Common myeloid progenitor, CD34-positive (primary cell): Measurements from ENCODE around the gene CDH19. TPM values are rescaled to one million over a fixed set of nuclear protein-coding genes. Genes with fewer than 3 reads are reported as not detected.

Source experiments
- CTCF ChIA-PET: fragments of 350-600 bp; sonication (Branson Sonifier 250); formaldehyde crosslinking; loops from one replicate; lab custom pipeline; 2021; ENCODE audit warnings: antibody characterized with exemption; lab: Charles Lee
- POLR2A ChIA-PET: fragments of 350-600 bp; sonication (Branson Sonifier 250); formaldehyde crosslinking; loops from one replicate; lab custom pipeline; 2021; ENCODE audit warnings: antibody characterized with exemption; lab: Charles Lee
- DNase-seq, 3 donors: peaks; one replicate each; pipeline versions ENCODE4 v3.0.0 to v3.0.0-alpha.2; 2013
- H3K27ac ChIP-seq, 2 experiments: 1 replicate in 1 of 2; 2 replicates in 1 of 2; pipeline ENCODE4 v1.7.0; 2013; ENCODE audit warnings: inconsistent platforms in 2 of 2, low read length in 2 of 2, mild to moderate bottlenecking in 2 of 2, low read depth in 1 of 2, moderate library complexity in 1 of 2; ENCODE audit not compliant: severe bottlenecking in 2 of 2, insufficient read depth in 1 of 2, poor library complexity in 1 of 2
- H3K27me3 ChIP-seq, 5 experiments: replicated peaks in 2 of 5; 1 replicate in 3 of 5; 2 replicates in 2 of 5; pipeline versions ENCODE4 v1.6.1 to v1.7.0; 2013; ENCODE audit warnings: low read length in 4 of 5, mild to moderate bottlenecking in 2 of 5, moderate library complexity in 2 of 5, inconsistent platforms in 1 of 5; ENCODE audit not compliant: insufficient read depth in 5 of 5, control insufficient read depth in 4 of 5
- H3K36me3 ChIP-seq, 4 experiments: 1 replicate in 2 of 4; 2 replicates in 2 of 4; pipeline versions ENCODE4 v1.6.1 to v1.7.0; 2013; ENCODE audit warnings: low read length in 3 of 4, control low read depth in 1 of 4, mild to moderate bottlenecking in 1 of 4; ENCODE audit not compliant: control insufficient read depth in 4 of 4, insufficient read depth in 4 of 4
- H3K4me1 ChIP-seq, 4 experiments: 1 replicate in 3 of 4; 2 replicates in 1 of 4; pipeline versions ENCODE4 v1.6.1 to v1.7.1; 2013; ENCODE audit warnings: low read length in 3 of 4, mild to moderate bottlenecking in 3 of 4, control low read depth in 1 of 4, inconsistent platforms in 1 of 4, moderate library complexity in 1 of 4; ENCODE audit not compliant: control insufficient read depth in 4 of 4, insufficient read depth in 4 of 4; ENCODE audit errors: control extremely low read depth in 1 of 4
- H3K4me3 ChIP-seq, 7 experiments: 1 replicate in 4 of 7; 2 replicates in 3 of 7; pipeline versions ENCODE4 v1.5.1 to v1.7.0; 2013; ENCODE audit warnings: mild to moderate bottlenecking in 7 of 7, low read length in 6 of 7, moderate library complexity in 6 of 7, inconsistent platforms in 2 of 7, low read depth in 2 of 7, control low read depth in 1 of 7; ENCODE audit not compliant: insufficient read depth in 4 of 7, control insufficient read depth in 1 of 7; ENCODE audit errors: extremely low read depth in 1 of 7
- H3K9me3 ChIP-seq, 5 experiments: 1 replicate in 4 of 5; 2 replicates in 1 of 5; pipeline versions ENCODE4 v1.6.1 to v1.7.1; 2013; ENCODE audit warnings: low read length in 4 of 5, mild to moderate bottlenecking in 2 of 5, inconsistent platforms in 1 of 5, low read depth in 1 of 5, moderate library complexity in 1 of 5; ENCODE audit not compliant: control insufficient read depth in 4 of 5, insufficient read depth in 2 of 5; ENCODE audit errors: control extremely low read depth in 1 of 5
- WGBS: methylation state at CpG from one replicate; pipeline ENCODE4 v1.1.5; 2013; ENCODE audit not compliant: insufficient coverage; 5-methylcytosine and 5-hydroxymethylcytosine counted together
- polyA plus RNA-seq: library from polyadenylated mRNA; unstranded; fragments of 120-200 nt; gene quantifications from one replicate; pipeline ENCODE4 v1.2.1, GENCODE V29; 2013

Gene CDH19, protein sequence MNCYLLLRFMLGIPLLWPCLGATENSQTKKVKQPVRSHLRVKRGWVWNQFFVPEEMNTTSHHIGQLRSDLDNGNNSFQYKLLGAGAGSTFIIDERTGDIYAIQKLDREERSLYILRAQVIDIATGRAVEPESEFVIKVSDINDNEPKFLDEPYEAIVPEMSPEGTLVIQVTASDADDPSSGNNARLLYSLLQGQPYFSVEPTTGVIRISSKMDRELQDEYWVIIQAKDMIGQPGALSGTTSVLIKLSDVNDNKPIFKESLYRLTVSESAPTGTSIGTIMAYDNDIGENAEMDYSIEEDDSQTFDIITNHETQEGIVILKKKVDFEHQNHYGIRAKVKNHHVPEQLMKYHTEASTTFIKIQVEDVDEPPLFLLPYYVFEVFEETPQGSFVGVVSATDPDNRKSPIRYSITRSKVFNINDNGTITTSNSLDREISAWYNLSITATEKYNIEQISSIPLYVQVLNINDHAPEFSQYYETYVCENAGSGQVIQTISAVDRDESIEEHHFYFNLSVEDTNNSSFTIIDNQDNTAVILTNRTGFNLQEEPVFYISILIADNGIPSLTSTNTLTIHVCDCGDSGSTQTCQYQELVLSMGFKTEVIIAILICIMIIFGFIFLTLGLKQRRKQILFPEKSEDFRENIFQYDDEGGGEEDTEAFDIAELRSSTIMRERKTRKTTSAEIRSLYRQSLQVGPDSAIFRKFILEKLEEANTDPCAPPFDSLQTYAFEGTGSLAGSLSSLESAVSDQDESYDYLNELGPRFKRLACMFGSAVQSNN
- polyA plus RNA-seq: not detected

DNA sequence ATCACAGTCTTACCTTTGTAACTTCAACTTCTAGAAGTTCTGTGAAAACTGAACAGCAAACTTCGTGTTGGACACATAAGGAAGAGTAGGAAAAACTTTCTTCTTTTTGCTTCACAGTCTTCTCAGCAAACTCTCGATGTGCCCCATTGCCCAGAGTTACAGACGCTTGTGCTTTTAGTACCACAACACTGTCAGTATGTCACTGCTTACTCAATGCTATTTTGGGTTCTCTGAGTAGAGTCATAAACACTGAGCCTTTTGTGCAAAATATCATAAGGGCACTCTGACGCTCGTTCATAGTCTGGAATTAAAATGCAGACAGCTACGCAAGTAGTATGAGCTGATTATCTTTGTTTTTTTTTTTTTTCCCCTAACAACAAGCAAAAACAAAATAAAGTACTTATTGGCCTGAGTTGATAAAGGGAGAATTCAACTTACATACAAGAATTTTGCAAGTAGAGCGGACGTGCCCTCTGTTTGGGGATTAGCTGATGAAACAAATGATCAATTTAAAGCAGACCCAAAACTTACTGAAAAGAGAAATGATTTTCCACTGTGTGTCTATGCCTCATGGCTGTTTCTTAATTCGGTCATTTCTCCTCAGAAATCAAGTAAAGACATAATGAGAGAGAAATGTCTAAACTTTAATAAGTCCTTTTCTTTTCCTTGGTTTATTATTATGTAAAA lies at the start of gene CDH19:
Gene CDH19 (minus strand): TSS at position 150 of the 687 bp plus-strand sequence. CDS start 31,886 bp downstream, outside the sequence.
- WGBS: 93% methylated on average over 3 of the region's 9 CpGs
- no peak for DNase-seq
- H3K27ac ChIP-seq: no peak within 1 kb of the TSS
- no peaks in the 10 kb centered on the region for H3K9me3 ChIP-seq
- H3K36me3 ChIP-seq: no peaks in the 10 kb centered on the region
- no peaks in the 10 kb centered on the region for H3K27me3 ChIP-seq
- ChIA-PET CTCF (no interaction called here), POLR2A (no interaction called here)
- no peak within 1 kb of the TSS for H3K4me3 ChIP-seq
- no peaks in the 10 kb centered on the region for H3K4me1 ChIP-seq

DNA sequence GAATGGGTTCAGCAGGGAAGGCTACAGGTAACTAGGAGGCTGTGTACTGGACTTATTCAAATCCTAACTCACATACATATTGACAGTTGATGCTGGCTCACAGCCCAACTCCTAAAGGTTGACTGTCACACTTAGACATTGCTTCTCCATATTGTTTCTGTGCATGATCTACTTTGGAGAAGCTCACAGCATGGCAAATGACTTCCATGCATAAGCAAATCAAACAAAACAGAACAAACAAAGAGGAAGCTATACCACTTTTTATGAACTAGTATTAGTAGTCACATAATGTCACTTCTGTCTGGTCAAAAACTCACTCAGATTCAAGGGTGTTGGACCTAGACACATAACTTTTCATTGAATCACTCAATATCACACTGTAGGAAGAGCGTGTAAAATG lies 43.8 kb upstream of the CDH19 start:
- no peak for DNase-seq
- Histone ChIP-seq H3K9me3 (no peaks in the 10 kb centered on the region), H3K4me3 (no peak overlapping the region), H3K36me3 (no peaks in the 10 kb centered on the region), H3K27ac (no peak overlapping the region), H3K27me3 (no peaks in the 10 kb centered on the region), H3K4me1 (no peaks in the 10 kb centered on the region)
- no CpG with 5 or more reads among the region's 1 CpG for WGBS
- ChIA-PET CTCF (no interaction called here), POLR2A (no interaction called here)

DNA sequence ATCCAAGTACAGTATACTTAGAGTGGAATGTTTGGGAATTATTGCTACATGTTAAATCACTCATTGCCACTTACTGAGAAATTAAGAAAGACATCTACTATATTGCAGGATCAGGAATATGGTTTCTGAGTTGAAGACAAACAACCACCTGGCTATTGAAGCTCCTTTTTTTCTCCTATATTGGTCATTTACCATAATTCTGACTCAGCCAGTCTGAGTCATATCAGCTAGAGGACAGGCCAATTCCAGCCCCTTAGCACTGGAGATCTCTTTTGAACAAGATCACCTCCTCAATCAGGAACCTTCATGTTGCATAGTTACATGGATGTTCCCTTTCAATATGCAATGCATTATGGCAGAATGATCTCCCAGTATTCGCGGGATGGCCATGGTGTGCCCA lies 42.7 kb upstream of the CDH19 start:
- H3K36me3 ChIP-seq: no peaks in the 10 kb centered on the region
- H3K27ac ChIP-seq: no peak overlapping the region
- no peak overlapping the region for H3K4me3 ChIP-seq
- H3K4me1 ChIP-seq: no peaks in the 10 kb centered on the region
- CTCF ChIA-PET: interaction anchor here (1.5 kb wide), 1 partner anchor 42 kb away, joined by 3 read pairs; no protein-coding TSS in a partner anchor
- DNase-seq: no peak
- WGBS: 100% methylated on average over 2 of the region's 2 CpGs
- no peaks in the 10 kb centered on the region for H3K9me3 ChIP-seq
- POLR2A ChIA-PET: no interaction called here
- no peaks in the 10 kb centered on the region for H3K27me3 ChIP-seq

DNA sequence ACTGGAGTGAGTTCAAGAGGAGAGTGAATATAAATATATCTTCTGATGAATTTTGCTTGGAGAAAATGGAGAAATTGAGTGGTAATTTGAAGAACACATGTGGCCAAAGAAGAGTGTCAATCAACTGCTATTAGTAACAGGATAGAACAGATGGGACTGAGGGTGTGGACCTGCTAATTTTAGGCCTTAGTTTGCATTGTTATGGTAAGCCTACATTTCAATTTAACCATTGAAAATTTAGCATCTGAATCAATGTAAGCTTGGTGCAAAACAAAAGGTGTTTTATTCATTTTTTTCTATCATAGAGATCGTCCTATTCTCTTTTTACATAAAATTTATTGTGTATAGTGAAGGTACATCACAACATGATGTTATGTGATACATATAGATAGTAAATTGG lies 42.1 kb upstream of the CDH19 start:
- H3K4me1 ChIP-seq: peaks cover 0 to 3% (median 1%) of the 10 kb centered on the region in 4 experiments
- ChIA-PET CTCF (interaction anchor here (1.5 kb wide), 1 partner anchor 41 kb away, joined by 3 read pairs; no protein-coding TSS in a partner anchor), POLR2A (no interaction called here)
- DNase-seq: no peak
- H3K27ac ChIP-seq: no peak overlapping the region
- H3K4me3 ChIP-seq: no peak overlapping the region
- no CpG with 5 or more reads among the region's 1 CpG for WGBS
- H3K9me3 ChIP-seq: no peaks in the 10 kb centered on the region
- no peaks in the 10 kb centered on the region for H3K36me3 ChIP-seq
- H3K27me3 ChIP-seq: no peaks in the 10 kb centered on the region

DNA sequence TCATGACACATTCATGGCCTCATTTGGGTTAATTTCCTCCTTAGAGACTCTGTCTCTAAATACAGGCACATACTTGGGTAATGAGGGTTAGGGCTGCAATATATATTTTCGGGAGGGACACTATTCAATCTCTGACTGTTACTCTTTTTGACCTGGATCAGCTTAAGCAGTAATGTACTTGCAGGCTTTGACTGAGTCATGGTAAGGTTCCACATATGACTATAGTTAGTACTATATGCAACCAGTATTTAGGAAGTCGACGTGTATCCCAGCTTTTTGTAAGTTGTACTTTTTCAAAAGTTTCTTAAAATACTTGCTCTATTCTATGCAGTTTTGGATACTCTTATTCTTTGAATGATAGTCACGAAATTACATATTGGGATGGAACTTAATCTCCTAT lies 37.2 kb upstream of the CDH19 start:
- Histone ChIP-seq H3K4me3 (peak overlapping the region in 1 of 7 experiments; percentile 26), H3K36me3 (no peaks in the 10 kb centered on the region), H3K27me3 (no peaks in the 10 kb centered on the region), H3K27ac (peak overlapping the region in 1 of 2 experiments; percentile 25), H3K9me3 (no peaks in the 10 kb centered on the region), H3K4me1 (peaks cover 0 to 22% (median 13%) of the 10 kb centered on the region in 4 experiments)
- POLR2A ChIA-PET: no interaction called here
- no CpG with 5 or more reads among the region's 4 CpGs for WGBS
- CTCF ChIA-PET: no interaction called here
- no peak for DNase-seq

DNA sequence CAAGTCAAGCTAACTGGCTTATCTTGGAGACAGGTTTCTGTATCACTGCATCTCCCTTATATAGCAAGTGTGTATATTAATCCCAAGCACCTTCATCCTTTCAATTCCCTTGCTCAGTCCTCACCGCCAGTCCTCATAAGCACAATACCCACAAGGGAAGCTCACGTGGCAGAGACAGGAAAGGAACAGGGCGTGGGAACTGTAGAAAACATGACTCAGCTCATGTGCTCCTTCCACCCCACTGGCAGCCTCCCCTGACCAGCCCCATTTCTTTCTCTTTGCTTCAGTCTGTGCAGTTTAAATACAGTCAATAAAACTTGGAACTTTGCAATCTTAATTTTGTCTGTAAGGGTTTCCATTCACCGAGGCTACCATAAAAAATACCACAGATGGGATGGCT lies 36.5 kb upstream of the CDH19 start:
- Histone ChIP-seq H3K27ac (peak overlapping the region in 1 of 2 experiments; percentile 25), H3K9me3 (no peaks in the 10 kb centered on the region), H3K27me3 (no peaks in the 10 kb centered on the region), H3K36me3 (no peaks in the 10 kb centered on the region), H3K4me3 (peak overlapping the region in 3 of 7 experiments; percentile 1 to 26 (median 8)), H3K4me1 (peaks cover 0 to 22% (median 13%) of the 10 kb centered on the region in 4 experiments)
- 0% methylated on average over 1 of the region's 4 CpGs for WGBS
- DNase-seq: peak; percentile 46 to 71 (median 60)
- ChIA-PET POLR2A (no interaction called here), CTCF (no interaction called here)
